ENCODE data around the gene RHBG.

DNA sequence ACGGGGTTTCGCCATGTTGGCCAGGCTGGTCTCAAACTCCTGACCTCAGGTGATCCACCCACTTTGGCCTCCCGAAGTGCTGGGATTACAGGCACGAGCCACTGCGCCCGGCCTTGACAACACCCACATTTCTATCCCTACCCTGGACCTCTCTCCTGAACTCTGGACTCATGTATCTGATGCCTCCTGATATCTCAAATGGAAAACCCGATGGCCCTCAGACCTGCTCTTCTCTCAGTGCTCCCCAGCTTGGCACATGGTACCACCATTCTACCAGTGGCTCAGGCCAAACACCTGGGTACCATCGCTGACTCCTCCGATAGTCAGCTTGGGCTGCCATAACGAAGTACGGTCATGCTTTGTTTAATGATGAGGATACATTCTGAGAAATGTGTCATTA is 8.5 kb upstream of the RHBG start:
- TF ChIP-seq, protein P1, sequence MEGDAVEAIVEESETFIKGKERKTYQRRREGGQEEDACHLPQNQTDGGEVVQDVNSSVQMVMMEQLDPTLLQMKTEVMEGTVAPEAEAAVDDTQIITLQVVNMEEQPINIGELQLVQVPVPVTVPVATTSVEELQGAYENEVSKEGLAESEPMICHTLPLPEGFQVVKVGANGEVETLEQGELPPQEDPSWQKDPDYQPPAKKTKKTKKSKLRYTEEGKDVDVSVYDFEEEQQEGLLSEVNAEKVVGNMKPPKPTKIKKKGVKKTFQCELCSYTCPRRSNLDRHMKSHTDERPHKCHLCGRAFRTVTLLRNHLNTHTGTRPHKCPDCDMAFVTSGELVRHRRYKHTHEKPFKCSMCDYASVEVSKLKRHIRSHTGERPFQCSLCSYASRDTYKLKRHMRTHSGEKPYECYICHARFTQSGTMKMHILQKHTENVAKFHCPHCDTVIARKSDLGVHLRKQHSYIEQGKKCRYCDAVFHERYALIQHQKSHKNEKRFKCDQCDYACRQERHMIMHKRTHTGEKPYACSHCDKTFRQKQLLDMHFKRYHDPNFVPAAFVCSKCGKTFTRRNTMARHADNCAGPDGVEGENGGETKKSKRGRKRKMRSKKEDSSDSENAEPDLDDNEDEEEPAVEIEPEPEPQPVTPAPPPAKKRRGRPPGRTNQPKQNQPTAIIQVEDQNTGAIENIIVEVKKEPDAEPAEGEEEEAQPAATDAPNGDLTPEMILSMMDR (IDR thresholded peaks at IDR 0.05) = no peak
- TF ChIP-seq POLR2A (IDR thresholded peaks at IDR 0.05) = no peak
